ENCODE measurements around the gene ZNF618. TPM values are rescaled to one million over a fixed set of nuclear protein-coding genes. Genes with fewer than 3 reads are reported as not detected.

ZNF618 gene
- total RNA-seq, 4 donors from 2014 or later: 0.26 to 1.2 (median 1.0) TPM

- H3K4me3 ChIP-seq: no peak overlapping the region
- no peaks in the 10 kb centered on the region for H3K27me3 ChIP-seq
- ATAC-seq (no peak), DNase-seq (no peak)
- no peaks in the 10 kb centered on the region for H3K36me3 ChIP-seq
- H3K27ac ChIP-seq: peak overlapping the region in 2 of 4 donors; percentile 35 to 43
- H3K4me1 ChIP-seq: peaks cover 39% of the 10 kb centered on the region in 2 donors
- no peaks in the 10 kb centered on the region for H3K9me3 ChIP-seq
- in situ Hi-C loops (cut with MboI; ENCODE audit: low sequenced_read_pairs in 4 of 4): no loop called here
- TF ChIP-seq, protein P1, sequence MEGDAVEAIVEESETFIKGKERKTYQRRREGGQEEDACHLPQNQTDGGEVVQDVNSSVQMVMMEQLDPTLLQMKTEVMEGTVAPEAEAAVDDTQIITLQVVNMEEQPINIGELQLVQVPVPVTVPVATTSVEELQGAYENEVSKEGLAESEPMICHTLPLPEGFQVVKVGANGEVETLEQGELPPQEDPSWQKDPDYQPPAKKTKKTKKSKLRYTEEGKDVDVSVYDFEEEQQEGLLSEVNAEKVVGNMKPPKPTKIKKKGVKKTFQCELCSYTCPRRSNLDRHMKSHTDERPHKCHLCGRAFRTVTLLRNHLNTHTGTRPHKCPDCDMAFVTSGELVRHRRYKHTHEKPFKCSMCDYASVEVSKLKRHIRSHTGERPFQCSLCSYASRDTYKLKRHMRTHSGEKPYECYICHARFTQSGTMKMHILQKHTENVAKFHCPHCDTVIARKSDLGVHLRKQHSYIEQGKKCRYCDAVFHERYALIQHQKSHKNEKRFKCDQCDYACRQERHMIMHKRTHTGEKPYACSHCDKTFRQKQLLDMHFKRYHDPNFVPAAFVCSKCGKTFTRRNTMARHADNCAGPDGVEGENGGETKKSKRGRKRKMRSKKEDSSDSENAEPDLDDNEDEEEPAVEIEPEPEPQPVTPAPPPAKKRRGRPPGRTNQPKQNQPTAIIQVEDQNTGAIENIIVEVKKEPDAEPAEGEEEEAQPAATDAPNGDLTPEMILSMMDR (IDR thresholded peaks at IDR 0.05 in 4 of 5, conservative IDR thresholded peaks at IDR 0.05 in 1 of 5): no peak
- no peak for TF ChIP-seq POLR2A (IDR thresholded peaks at IDR 0.05)
- intact Hi-C loops (cut with DNase I; ENCODE audit: low total_unique reads): loop anchor here (5.0 kb wide), 1 partner anchor 105 kb away; no protein-coding TSS in a partner anchor
Observed at GRCh38 chr9:113887436-113887835, 11.3 kb downstream of the ZNF618 start.

- ATAC-seq (no peak), DNase-seq (no peak)
- intact Hi-C loops (cut with DNase I; ENCODE audit: low total_unique reads): loop anchor here (5.0 kb wide), 1 partner anchor 104 kb away; no protein-coding TSS in a partner anchor
- Histone ChIP-seq H3K4me1 (peaks cover 36 to 39% of the 10 kb centered on the region in 2 donors), H3K4me3 (no peak overlapping the region), H3K9me3 (no peaks in the 10 kb centered on the region), H3K27ac (peak overlapping the region in 1 of 4 donors; percentile 35), H3K36me3 (no peaks in the 10 kb centered on the region), H3K27me3 (no peaks in the 10 kb centered on the region)
- in situ Hi-C loops (cut with MboI; ENCODE audit: low sequenced_read_pairs in 4 of 4): no loop called here
- TF ChIP-seq POLR2A (IDR thresholded peaks at IDR 0.05): no peak
- TF ChIP-seq, protein P1 (IDR thresholded peaks at IDR 0.05 in 4 of 5, conservative IDR thresholded peaks at IDR 0.05 in 1 of 5): no peak
Observed at GRCh38 chr9:113888336-113888735, 12.2 kb downstream of the ZNF618 start.

- DNase-seq: no peak
- Histone ChIP-seq H3K9me3 (no peaks in the 10 kb centered on the region), H3K4me1 (peaks cover 36 to 39% of the 10 kb centered on the region in 2 donors), H3K27ac (no peak overlapping the region), H3K27me3 (no peaks in the 10 kb centered on the region), H3K4me3 (no peak overlapping the region), H3K36me3 (no peaks in the 10 kb centered on the region)
- TF ChIP-seq, protein P1 (IDR thresholded peaks at IDR 0.05 in 4 of 5, conservative IDR thresholded peaks at IDR 0.05 in 1 of 5): no peak
- TF ChIP-seq POLR2A (IDR thresholded peaks at IDR 0.05): no peak
- ATAC-seq: no peak
- in situ Hi-C loops (cut with MboI; ENCODE audit: low sequenced_read_pairs in 4 of 4): no loop called here
- intact Hi-C loops (cut with DNase I; ENCODE audit: low total_unique reads): loop anchor here (5.0 kb wide), 1 partner anchor 103 kb away; no protein-coding TSS in a partner anchor
Observed at GRCh38 chr9:113888976-113889375, 12.9 kb downstream of the ZNF618 start.

GRCh38 chr9:113890704-113891103, 14.6 kb downstream of the ZNF618 start:
- no peak overlapping the region for H3K4me3 ChIP-seq
- in situ Hi-C loops (cut with MboI; ENCODE audit: low sequenced_read_pairs in 4 of 4): no loop called here
- H3K4me1 ChIP-seq: peaks cover 20 to 26% of the 10 kb centered on the region in 2 donors
- TF ChIP-seq, protein P1 (IDR thresholded peaks at IDR 0.05 in 4 of 5, conservative IDR thresholded peaks at IDR 0.05 in 1 of 5): no peak
- TF ChIP-seq POLR2A (IDR thresholded peaks at IDR 0.05): no peak
- no peaks in the 10 kb centered on the region for H3K36me3 ChIP-seq
- no peak for DNase-seq
- no peaks in the 10 kb centered on the region for H3K9me3 ChIP-seq
- intact Hi-C loops (cut with DNase I; ENCODE audit: low total_unique reads): no loop called here
- ATAC-seq: no peak
- H3K27me3 ChIP-seq: no peaks in the 10 kb centered on the region
- H3K27ac ChIP-seq: no peak overlapping the region
